ENCODE measurements around the gene SEC31A. TPM values are rescaled to one million over a fixed set of nuclear protein-coding genes. Genes with fewer than 3 reads are reported as not detected.
A peak's percentile ranks its signal among the peaks of the same experiment; 100 is the strongest.

SEC31A gene
- polyA plus RNA-seq, 1 donor from 2014 or later = 102 TPM

DNA sequence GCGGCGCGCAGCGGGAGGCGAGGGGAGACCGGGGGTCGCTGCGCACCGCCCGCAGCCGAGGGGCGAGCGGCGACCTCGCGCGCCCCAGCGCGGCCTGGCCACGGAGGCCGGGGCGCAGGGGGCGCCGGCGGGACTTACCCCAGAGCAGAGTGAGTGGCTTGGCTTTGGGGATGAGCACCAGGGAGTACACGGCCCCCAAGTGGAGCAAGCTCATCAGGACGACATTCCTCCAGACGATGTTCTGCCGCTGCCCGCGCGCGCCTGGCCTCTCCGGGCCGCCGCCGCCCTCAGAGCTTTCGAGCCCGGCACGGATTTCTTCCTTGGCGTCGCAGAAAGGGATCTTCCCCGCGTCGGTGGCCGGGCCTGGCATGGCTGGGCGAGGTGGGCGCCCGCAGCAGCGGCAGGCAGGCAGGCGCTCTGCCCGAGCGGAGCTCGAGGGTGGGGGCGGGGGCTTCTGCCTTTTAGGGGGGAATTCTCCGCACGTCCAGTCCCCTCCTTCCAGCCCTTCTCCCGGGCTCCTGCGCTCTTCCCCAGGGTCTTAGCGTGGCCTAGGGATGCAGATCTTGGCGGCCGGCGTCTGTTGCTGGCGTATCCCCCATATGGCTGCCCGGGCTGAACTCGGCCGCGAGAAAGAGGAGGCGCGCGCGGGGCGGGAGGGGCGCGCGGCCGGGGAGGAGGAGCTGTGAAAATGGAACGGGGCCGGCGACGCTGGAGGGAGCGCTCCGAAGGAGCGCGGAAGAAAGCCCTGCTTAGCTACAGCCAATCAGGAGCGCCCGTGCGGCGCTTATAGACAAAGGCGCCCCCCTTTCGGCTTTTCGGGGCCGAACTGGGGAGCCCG lies 92.6 kb downstream of the SEC31A start, which contains the start of gene SCD5:
TSS of gene SCD5 (minus strand) at position 629 of the 838 bp plus-strand sequence. CDS start at position 370, 259 bp downstream.
- no peaks in the 10 kb centered on the region for H3K9me3 Mint-ChIP-seq
- H3K27ac Mint-ChIP-seq = no peak within 1 kb of the TSS
- H3K4me3 Mint-ChIP-seq = peak within 1 kb of the TSS; percentile 67 to 94 (median 83)
- H3K27me3 Mint-ChIP-seq = peaks cover 34% of the 10 kb centered on the region
- H3K4me1 Mint-ChIP-seq = peaks cover 9 to 19% (median 12%) of the 10 kb centered on the region in 3 donors
- H3K36me3 Mint-ChIP-seq = no peaks in the 10 kb centered on the region

DNA sequence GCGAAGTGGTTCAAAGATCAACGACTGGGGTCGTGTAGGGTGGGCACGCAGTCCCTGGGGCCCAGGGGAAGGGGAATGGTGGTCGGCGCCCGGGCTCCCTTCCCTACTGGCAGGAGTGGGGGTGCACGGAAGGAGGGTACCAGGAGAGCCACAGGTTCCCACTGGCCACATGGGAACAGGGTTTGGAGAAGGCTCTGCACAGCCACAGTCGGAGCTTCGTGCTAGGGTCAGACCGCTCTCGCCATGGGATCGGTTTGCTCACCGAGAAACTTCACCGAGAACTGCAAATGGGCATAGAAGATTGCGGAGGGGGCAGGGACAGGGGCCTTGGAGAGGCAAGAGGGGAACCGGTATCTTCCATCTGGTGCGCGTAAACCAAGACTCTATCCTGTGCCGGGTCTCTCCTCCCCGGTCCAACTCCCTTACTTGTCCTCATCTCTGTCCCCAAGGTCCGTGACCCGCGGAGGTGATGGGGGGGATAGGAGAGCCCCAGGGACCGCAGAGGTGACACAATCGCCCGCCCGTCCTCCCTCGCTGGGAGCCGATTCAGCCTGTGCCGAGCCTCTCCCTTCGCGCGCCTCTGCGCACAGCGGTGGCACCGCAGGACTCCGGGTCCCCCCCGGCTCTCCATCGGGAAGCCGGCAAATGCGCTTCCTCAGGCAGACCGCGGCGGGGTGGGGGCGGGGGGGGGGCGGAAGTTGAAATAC lies 93.4 kb downstream of the SEC31A start:
- peak overlapping the region; percentile 51 to 86 (median 76) for H3K4me3 Mint-ChIP-seq
- H3K4me1 Mint-ChIP-seq = peaks cover 9 to 19% (median 12%) of the 10 kb centered on the region in 3 donors
- no peak overlapping the region for H3K27ac Mint-ChIP-seq
- H3K9me3 Mint-ChIP-seq = no peaks in the 10 kb centered on the region
- no peaks in the 10 kb centered on the region for H3K36me3 Mint-ChIP-seq
- peaks cover 35% of the 10 kb centered on the region for H3K27me3 Mint-ChIP-seq

DNA sequence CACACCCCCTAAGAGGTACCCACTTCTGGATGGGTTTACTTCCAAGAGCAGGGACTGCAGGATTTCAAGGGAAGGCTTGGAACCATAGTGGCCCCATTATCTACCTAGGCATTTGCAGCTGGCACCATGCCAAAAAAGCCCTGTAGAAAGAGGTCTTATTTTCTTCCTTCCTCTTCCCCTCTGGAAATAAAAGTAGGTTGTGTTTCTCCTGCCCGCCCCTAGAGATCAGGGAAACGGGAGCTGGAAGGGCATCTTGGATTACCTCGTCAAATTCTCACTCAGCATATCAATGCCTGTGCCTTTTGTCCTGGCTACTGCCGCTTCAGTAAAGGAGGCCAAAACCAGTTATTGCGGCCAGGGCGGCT lies 93.9 kb downstream of the SEC31A start:
- Mint-ChIP-seq H3K4me1 (peaks cover 9 to 19% (median 12%) of the 10 kb centered on the region in 3 donors), H3K27ac (no peak overlapping the region), H3K9me3 (no peaks in the 10 kb centered on the region)

DNA sequence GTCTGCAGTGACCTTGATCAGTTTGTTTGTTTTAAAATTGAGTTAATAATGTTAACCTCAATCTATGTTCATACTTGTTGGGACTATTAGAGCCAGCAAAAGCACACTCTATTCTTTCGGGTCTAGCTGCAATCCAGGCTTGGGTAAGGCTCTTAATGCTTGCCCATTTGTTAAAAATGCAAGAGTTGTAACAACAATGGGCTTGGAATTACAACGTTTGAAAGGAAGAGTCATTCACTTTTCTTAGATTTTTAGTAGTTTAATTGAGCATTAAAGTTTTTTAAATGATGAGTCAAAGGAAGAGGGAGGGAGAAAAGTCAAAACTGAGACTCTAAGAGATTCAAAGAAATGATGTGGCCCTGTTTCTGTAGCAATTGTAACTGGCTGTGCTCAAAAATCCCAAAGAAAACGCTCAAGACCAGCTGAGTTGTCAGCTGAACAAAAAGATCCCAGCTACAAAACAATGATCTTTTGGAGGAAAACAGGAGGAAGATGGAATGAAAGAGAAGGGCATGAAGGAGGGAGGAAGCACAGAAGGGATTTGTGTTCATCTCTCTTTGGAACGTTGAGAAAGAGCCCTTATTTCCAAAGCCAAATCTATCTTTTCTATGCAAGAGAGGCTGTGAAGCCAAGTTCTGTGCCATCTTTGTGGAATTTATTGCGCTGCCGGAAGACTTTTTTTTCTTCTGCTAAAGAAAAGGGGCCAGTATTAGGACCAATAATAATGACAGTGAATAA lies 97.9 kb downstream of the SEC31A start:
- no peaks in the 10 kb centered on the region for H3K9me3 Mint-ChIP-seq
- peaks cover 0 to 8% (median 5%) of the 10 kb centered on the region in 3 donors for H3K4me1 Mint-ChIP-seq
- no peaks in the 10 kb centered on the region for H3K36me3 Mint-ChIP-seq
- H3K27me3 Mint-ChIP-seq = peaks cover 26% of the 10 kb centered on the region
- H3K27ac Mint-ChIP-seq = peak overlapping the region in 1 of 3 donors; percentile 25
- peak overlapping the region in 1 of 4 donors; percentile 23 for H3K4me3 Mint-ChIP-seq

More for the DNA sequence above, 93.9 kb downstream of the SEC31A start:
- H3K27me3 Mint-ChIP-seq = peaks cover 37% of the 10 kb centered on the region
- H3K4me3 Mint-ChIP-seq = peak overlapping the region; percentile 51 to 78 (median 72)
- no peaks in the 10 kb centered on the region for H3K36me3 Mint-ChIP-seq

DNA sequence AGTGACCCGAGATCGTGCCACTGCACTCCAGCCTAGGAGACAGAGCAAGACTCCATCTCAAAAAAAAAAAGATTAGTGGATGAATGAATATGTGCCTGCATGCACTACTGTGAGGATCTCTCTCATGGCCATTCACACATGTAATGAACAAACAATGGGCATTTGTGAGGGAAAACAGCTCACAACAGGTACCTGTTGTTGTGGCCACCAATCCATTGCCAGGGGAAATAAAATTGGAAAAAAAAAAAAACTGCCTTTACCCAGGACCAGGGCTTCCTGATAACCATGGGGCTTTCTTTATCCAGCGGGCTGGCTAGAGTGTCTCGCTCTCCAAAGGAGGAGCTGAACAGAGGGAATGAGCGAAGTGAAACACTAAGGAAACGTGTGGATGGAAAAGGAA lies 99.8 kb downstream of the SEC31A start:
- no peak overlapping the region for H3K27ac Mint-ChIP-seq
- no peaks in the 10 kb centered on the region for H3K36me3 Mint-ChIP-seq
- H3K9me3 Mint-ChIP-seq = no peaks in the 10 kb centered on the region
- H3K4me1 Mint-ChIP-seq = no peaks in the 10 kb centered on the region
- H3K27me3 Mint-ChIP-seq = peaks cover 20% of the 10 kb centered on the region
- H3K4me3 Mint-ChIP-seq = no peak overlapping the region

DNA sequence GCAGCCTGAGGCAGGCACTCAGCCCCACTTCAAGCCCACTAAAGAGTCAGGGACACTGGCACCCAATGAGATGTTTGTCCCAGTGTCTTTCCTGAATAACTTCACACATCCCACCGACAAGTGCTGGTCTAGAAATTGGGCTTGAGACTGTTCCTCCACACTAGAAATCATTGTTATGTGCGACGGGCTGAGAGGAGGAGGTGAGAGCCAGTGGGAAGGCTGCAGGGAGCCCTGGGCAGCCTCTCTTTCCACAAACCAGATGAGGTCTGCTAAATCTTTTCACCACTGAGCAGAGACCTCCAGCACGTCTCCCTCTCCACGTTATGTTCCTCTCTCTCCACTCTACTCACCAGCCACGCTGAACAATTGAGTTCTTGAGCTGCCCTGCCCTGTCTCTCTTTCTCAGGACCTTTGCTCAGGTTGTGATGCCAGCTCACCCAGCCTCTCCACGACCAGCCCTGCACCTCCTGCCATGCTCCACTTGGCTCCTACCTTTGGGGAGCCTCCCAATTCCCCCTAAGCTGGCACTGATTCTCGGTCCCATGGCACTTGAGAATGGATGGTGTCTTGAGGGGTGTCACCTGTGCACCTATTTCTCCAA lies 100.8 kb downstream of the SEC31A start:
- H3K36me3 Mint-ChIP-seq = no peaks in the 10 kb centered on the region
- no peak overlapping the region for H3K4me3 Mint-ChIP-seq
- peaks cover 17% of the 10 kb centered on the region for H3K27me3 Mint-ChIP-seq

DNA sequence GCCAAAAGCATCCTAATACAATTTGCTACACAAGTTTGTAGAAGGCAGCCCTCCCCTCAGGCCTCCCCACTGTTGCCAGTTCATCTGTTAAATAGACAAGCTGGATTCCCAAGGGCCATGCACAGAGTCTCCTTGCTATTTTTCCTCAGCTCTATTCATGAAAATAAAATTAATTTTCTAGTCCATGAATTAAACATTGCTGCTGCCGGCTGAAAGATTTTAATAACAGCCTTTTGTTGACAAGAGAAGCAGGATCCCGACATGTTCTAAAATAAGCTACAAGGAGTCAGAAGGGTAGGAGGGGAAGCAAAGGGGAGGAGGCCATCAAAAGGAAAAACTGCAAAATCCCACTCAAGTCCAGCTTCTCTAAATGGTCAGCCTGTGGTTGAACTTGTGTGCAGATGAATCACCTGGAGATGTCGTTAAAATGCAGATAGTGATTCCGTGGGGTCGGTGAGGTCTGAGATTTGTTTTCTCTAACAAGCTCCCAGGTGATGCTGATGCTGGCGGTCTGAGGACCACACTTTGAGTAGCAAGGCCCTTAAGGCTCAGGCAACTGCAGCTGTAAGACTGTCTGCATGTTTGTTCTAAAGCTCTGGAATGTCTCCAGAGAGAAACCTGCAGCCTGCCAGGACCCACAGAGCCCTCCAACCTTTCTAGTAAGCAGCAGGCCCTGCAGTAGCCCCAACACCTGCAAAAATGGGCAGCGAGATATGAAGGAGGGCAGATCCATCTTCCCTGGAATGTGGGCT lies 101.8 kb downstream of the SEC31A start:
- H3K4me1 Mint-ChIP-seq = no peaks in the 10 kb centered on the region
- peak overlapping the region in 1 of 3 donors; percentile 68 for H3K27ac Mint-ChIP-seq
- no peak overlapping the region for H3K4me3 Mint-ChIP-seq
- no peaks in the 10 kb centered on the region for H3K9me3 Mint-ChIP-seq
- H3K36me3 Mint-ChIP-seq = no peaks in the 10 kb centered on the region
- H3K27me3 Mint-ChIP-seq = peaks cover 13% of the 10 kb centered on the region

More for the DNA sequence above, 100.8 kb downstream of the SEC31A start:
- no peaks in the 10 kb centered on the region for H3K4me1 Mint-ChIP-seq
- H3K9me3 Mint-ChIP-seq = no peaks in the 10 kb centered on the region
- H3K27ac Mint-ChIP-seq = peak overlapping the region in 1 of 3 donors; percentile 68

DNA sequence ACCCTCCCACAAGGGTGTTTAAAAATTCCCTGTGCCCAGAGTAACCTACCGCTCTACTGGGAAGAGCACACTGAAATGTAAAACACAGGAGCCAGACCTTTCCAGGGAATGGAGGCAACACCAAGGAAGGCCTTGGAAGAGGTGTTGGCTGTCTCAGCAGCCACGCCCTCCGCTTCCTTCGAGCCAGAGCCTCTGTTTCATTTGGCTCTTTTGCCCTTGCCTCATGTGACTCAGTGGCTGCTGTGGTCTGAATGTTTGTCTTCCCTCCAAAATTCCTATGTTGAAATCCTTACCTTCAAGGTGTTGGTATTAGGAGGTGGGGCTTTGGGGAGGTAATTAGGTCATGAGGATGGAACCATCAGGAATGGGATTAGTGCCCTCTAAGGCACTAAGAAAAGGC lies 103.6 kb downstream of the SEC31A start:
- Mint-ChIP-seq H3K27me3 (peaks cover 8% of the 10 kb centered on the region), H3K9me3 (no peaks in the 10 kb centered on the region), H3K4me3 (no peak overlapping the region), H3K36me3 (no peaks in the 10 kb centered on the region), H3K27ac (no peak overlapping the region), H3K4me1 (no peaks in the 10 kb centered on the region)

DNA sequence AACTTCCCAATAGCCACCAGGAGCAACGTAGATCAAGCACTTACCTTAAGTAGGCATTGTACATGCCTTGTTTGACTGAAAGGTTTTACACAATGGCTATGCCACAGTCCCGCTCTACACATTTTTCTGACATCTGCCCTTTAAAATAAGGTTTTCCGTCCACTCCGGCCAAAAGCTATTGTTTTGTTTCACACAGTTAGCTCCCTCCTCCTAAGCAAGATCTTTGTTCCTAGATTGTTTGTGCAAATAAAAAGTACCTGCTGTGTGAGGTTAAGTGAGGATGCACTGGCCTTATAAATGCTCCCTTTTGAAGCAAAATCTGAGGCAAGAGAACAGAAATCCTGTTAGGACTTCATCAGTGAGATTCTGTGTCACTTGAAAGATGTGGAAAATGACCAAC lies 104.1 kb downstream of the SEC31A start:
- peaks cover 8% of the 10 kb centered on the region for H3K27me3 Mint-ChIP-seq
- no peak overlapping the region for H3K4me3 Mint-ChIP-seq
- no peaks in the 10 kb centered on the region for H3K4me1 Mint-ChIP-seq
- no peaks in the 10 kb centered on the region for H3K9me3 Mint-ChIP-seq
- H3K36me3 Mint-ChIP-seq = no peaks in the 10 kb centered on the region
- H3K27ac Mint-ChIP-seq = no peak overlapping the region

DNA sequence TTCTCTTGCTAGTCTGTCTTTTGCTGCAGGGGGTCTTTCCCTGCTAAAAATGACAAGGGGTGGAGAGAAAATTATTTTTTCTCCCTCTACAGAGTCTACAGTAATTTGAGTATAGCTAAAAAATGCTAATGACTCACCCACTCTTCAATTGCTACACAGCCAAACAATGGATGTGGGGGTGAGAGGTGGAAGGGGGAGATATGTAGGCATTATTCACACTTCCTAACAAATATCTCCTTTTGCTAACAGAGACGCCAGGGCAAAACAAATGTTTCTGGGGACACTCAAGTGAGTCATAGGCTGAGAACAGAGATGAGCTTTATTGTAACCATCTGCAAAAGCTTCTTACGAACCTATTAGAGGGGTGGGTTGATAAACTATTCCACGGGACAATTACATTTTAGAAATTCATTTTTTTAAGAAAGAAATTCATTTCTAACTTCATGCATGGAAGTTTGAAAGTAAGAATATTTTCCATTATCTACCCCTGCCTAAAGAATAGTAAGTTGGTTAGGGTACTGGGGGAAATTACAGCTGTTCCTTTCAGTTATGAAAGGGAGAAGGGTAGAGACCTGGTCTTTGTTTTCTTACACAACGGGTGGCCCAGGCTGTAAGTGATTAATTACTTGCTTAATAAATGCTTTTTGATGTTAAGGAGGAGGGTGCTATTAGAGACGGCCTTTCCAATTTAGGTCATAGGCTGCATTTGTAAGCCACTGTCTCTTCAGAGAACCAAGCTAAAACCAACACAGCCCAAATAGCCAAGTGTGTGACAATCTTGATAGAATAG lies 105.1 kb downstream of the SEC31A start:
- Mint-ChIP-seq H3K36me3 (no peaks in the 10 kb centered on the region), H3K27ac (no peak overlapping the region), H3K4me1 (no peaks in the 10 kb centered on the region), H3K9me3 (no peaks in the 10 kb centered on the region), H3K27me3 (peaks cover 8% of the 10 kb centered on the region), H3K4me3 (no peak overlapping the region)

DNA sequence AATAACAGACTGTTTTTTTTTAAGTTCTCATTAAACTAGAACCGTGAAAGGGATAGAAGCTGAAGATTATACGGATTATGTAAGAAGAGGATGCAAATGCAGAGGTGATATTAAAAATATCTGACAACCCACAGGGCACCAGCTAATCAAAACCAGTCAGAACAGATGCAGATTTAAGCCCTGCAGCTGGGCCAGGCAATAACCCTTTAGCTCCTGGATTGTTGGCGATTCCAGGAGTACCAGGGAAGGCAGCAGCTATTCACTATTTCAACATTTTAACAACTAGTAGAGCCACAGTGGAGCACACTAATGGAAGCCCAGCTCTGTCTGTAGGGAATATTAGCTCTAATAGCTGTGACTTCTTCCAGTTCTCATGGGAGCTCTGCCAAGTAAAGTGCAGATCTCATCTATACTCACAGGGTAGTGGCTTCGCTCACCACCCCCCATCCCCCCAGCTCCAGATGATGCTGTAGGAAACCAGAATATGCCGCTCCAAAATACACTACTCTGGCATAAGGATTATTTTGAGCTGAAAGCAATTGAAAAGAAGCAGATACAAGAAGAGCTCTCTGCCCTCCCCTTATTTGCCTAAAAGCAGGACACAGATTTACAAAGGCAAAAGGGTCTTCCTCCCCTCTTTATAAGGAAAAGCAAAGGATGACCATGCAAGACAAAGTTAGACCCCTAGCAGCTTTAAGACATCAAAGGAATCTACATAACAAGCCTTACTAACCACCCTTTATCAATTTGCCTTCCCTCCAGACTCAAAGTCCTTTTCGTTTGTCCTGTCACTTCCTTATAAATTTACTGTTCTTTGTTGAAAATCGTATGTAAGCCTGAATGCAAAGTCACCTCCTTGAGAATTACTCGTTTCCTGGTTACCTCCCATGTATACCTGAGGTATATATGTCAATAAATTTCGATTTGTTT lies 106.0 kb downstream of the SEC31A start:
- Mint-ChIP-seq H3K27ac (no peak overlapping the region), H3K4me3 (no peak overlapping the region), H3K4me1 (no peaks in the 10 kb centered on the region), H3K9me3 (no peaks in the 10 kb centered on the region), H3K27me3 (peaks cover 5% of the 10 kb centered on the region), H3K36me3 (no peaks in the 10 kb centered on the region)

DNA sequence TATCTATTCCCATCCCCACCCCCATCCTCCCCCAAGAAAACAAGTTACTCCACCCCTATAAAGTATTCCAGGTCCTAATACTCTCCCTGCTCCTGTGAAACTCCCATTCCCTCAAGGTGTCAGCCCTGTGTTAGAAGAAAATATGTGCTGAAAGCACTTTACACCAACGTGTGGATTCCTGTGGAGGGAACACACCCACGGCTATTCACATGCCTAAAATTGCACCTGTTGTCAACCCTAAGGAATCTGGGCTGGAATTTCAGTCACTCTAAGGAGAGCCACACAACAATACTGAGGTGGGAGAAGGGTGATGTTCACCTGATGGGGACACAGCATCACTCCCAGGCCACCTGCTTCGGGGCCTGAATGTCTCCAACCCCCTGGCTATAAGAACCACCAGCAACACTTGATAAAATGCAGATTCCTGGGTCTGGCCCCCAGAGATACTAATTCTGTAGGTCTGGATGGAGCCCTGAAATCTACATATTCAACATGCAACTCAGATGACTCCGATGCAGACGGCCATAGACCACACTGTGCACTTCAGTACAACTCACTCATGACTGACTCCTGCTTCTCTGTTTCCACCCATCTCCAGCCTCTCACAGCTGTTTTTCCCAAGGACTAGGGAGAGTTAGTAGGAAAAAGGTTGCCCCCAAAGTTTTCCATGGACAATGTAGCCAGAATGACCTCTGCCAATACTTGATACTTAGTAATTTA lies 108.2 kb downstream of the SEC31A start:
- peak overlapping the region in 1 of 3 donors; percentile 12 for H3K27ac Mint-ChIP-seq

More for the DNA sequence above, 108.2 kb downstream of the SEC31A start:
- H3K4me3 Mint-ChIP-seq = no peak overlapping the region
- H3K27me3 Mint-ChIP-seq = peaks cover 1% of the 10 kb centered on the region
- H3K9me3 Mint-ChIP-seq = peaks cover 0 to 2% (median 2%) of the 10 kb centered on the region in 3 donors
- H3K36me3 Mint-ChIP-seq = no peaks in the 10 kb centered on the region
- H3K4me1 Mint-ChIP-seq = no peaks in the 10 kb centered on the region

Data from IgD-negative memory B cell (primary cell).